ENCODE measurements around the gene TSPYL1.
"Not testable (repeated sequence)": the region's sequence is repeated elsewhere in the genome, so short reads cannot be mapped to it uniquely, and the experiment has no call there.

- TF ChIP-seq CTCF, EP300 (IDR thresholded peaks at IDR 0.05): not testable (repeated sequence)
Observed at GRCh38 chr6:116325634-116326132, 46.0 kb upstream of the TSPYL1 start.
